Parathyroid adenoma (tissue), 2 donors: ENCODE results near the gene LINGO4.

ENCODE experiments used
- H2AFZ ChIP-seq: fragments of 300-600 bp; sonication (generic); one replicate; pipeline ENCODE4 v1.7.0; 2017; ENCODE audit warnings: antibody characterized with exemption, mild to moderate bottlenecking
- H3K27ac ChIP-seq: fragments of 300-600 bp; sonication (generic); one replicate; pipeline ENCODE4 v1.7.0; 2017
- H3K27me3 ChIP-seq: fragments of 300-600 bp; sonication (generic); one replicate; pipeline ENCODE4 v1.7.0; 2017; ENCODE audit warnings: low read length; ENCODE audit not compliant: control insufficient read depth, insufficient read depth
- H3K36me3 ChIP-seq: fragments of 300-600 bp; sonication (generic); one replicate; pipeline ENCODE4 v1.7.0; 2017; ENCODE audit warnings: low read length; ENCODE audit not compliant: control insufficient read depth, insufficient read depth
- H3K4me1 ChIP-seq: fragments of 300-600 bp; sonication (generic); one replicate; pipeline ENCODE4 v1.7.0; 2017; ENCODE audit warnings: control low read depth
- H3K4me2 ChIP-seq: fragments of 300-600 bp; sonication (generic); one replicate; pipeline ENCODE4 v1.7.0; 2017; ENCODE audit warnings: low read length
- H3K4me3 ChIP-seq: fragments of 300-600 bp; sonication (generic); one replicate; pipeline ENCODE4 v1.7.0; 2017; ENCODE audit warnings: low read depth, low read length
- H3K79me2 ChIP-seq: fragments of 300-600 bp; sonication (generic); one replicate; pipeline ENCODE4 v1.7.0; 2017; ENCODE audit warnings: control low read depth
- H3K9ac ChIP-seq: fragments of 300-600 bp; sonication (generic); one replicate; pipeline ENCODE4 v1.7.0; 2017; ENCODE audit warnings: mild to moderate bottlenecking
- H3K9me3 ChIP-seq: fragments of 300-600 bp; sonication (generic); one replicate; pipeline ENCODE4 v1.7.0; 2017; ENCODE audit warnings: low read length; ENCODE audit not compliant: control insufficient read depth
- TF ChIP-seq, protein P1 (sequence below): fragments of 300-600 bp; sonication (generic); IDR thresholded peaks from one replicate; pipeline ENCODE4 v1.7.0; 2017; ENCODE audit warnings: antibody characterized with exemption, mild to moderate bottlenecking
- donor health status: primary hyperparathyroidism.

LINGO4 gene

DNA sequence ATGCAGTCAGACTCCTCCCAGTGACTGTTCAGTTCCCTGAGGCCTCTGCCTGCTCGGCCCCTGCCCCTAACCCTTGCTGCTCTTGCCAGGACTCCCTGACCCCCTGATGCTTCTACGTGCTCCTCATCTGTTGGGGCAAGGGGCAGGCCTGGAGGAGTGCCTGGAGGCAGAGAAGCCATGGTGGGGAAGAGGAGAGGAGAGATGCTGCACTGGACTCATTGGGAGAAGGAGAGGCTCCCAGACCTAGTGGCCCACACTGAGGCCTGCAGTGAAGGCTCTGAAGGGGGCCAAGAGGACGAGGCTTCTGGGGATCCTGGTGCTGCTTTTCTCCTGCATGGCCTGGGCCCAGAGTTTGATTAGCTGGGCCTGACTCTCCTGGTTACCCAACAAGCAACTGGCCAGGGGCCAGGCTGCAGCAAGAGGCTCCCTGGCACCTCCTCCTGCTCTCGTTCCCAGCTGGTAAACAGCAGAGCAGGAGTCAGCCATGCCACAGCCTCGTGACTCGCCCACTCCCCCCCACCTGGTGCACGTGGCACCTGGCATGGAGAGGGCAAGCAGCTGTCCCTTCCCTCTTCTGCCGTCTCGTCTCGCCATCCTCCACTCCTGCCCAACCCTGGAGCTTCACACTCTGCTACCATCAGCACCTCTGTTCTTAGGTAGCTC lies 27.2 kb upstream of the LINGO4 start:
- TF ChIP-seq, protein P1, sequence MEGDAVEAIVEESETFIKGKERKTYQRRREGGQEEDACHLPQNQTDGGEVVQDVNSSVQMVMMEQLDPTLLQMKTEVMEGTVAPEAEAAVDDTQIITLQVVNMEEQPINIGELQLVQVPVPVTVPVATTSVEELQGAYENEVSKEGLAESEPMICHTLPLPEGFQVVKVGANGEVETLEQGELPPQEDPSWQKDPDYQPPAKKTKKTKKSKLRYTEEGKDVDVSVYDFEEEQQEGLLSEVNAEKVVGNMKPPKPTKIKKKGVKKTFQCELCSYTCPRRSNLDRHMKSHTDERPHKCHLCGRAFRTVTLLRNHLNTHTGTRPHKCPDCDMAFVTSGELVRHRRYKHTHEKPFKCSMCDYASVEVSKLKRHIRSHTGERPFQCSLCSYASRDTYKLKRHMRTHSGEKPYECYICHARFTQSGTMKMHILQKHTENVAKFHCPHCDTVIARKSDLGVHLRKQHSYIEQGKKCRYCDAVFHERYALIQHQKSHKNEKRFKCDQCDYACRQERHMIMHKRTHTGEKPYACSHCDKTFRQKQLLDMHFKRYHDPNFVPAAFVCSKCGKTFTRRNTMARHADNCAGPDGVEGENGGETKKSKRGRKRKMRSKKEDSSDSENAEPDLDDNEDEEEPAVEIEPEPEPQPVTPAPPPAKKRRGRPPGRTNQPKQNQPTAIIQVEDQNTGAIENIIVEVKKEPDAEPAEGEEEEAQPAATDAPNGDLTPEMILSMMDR = no peak
- H3K4me3 ChIP-seq = peak overlapping the region; percentile 30

DNA sequence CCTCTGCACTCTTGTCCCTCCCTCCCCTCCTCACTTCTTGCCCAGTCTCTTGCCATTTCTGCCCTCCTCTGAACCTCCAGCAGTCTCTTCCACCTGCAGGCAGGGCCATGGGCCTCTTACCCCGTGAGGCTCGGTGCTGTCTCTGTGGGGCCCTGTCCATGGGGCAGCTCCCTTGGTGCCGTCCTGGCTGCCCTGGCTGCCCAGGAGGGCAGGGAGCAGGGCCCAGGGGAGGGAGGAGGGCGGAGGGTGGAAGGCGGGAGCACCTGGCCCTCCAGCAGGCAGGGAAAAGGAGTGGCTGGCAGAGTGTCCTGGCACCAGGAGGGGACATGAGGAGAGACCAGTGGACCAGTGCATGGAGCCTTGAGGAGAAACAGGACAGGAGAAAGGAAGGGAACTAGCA lies 26.4 kb upstream of the LINGO4 start, which contains the start of gene RORC:
RORC (minus strand) TSS at position 198 of the 400 bp plus-strand sequence; CDS start at position 160, 38 bp downstream.
- Histone ChIP-seq H3K27ac (peak within 1 kb of the TSS; percentile 92), H3K9ac (no peak within 1 kb of the TSS), H3K9me3 (no peaks in the 10 kb centered on the region), H3K4me3 (peak within 1 kb of the TSS; percentile 96), H3K4me2 (peak within 1 kb of the TSS; percentile 64), H3K27me3 (no peaks in the 10 kb centered on the region), H3K79me2 (no peaks in the 10 kb centered on the region), H3K4me1 (peaks cover 36% of the 10 kb centered on the region), H2AFZ (peak within 1 kb of the TSS; percentile 56), H3K36me3 (no peaks in the 10 kb centered on the region)
- TF ChIP-seq, protein P1 = no peak

More for the DNA sequence above, 27.2 kb upstream of the LINGO4 start:
- H3K4me1 ChIP-seq = peaks cover 36% of the 10 kb centered on the region
- no peaks in the 10 kb centered on the region for H3K27me3 ChIP-seq
- no peak overlapping the region for H3K9ac ChIP-seq
- H3K4me2 ChIP-seq = peak overlapping the region; percentile 64
- H2AFZ ChIP-seq = peak overlapping the region; percentile 48
- H3K36me3 ChIP-seq = no peaks in the 10 kb centered on the region
- no peaks in the 10 kb centered on the region for H3K9me3 ChIP-seq
- no peaks in the 10 kb centered on the region for H3K79me2 ChIP-seq
- peak overlapping the region; percentile 92 for H3K27ac ChIP-seq

- Histone ChIP-seq H3K4me2 (peak overlapping the region; percentile 64), H2AFZ (no peak overlapping the region), H3K4me1 (peaks cover 34% of the 10 kb centered on the region), H3K36me3 (no peaks in the 10 kb centered on the region), H3K9ac (no peak overlapping the region), H3K9me3 (no peaks in the 10 kb centered on the region), H3K79me2 (no peaks in the 10 kb centered on the region), H3K27ac (peak overlapping the region; percentile 92), H3K4me3 (peak overlapping the region; percentile 96), H3K27me3 (no peaks in the 10 kb centered on the region)
- TF ChIP-seq, protein P1 = no peak
Observed at GRCh38 chr1:151831256-151831591, 26.0 kb upstream of the LINGO4 start.

DNA sequence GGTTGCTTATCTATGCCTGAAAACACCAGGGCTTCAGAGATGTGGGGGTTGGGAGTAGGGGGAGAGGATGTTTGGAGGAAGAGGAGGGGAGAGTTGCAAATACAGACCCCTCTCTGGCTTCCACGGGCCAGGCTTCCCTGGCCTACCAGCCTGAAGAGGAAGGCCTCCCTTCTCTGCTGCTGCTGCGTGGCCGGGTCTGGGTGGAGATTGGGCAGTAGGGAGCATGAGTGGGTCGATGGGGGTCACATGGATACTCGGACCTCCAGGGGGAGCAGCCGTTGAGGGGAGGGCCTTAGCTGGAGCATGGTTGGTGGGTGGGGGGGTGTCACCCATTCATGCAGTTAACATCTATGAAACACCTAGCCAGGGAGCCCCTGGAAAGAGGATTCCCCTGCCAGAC lies 24.8 kb upstream of the LINGO4 start:
- TF ChIP-seq, protein P1 = no peak
- Histone ChIP-seq H3K9me3 (no peaks in the 10 kb centered on the region), H3K79me2 (no peaks in the 10 kb centered on the region), H3K9ac (no peak overlapping the region), H3K4me2 (peak overlapping the region; percentile 62), H2AFZ (no peak overlapping the region), H3K36me3 (no peaks in the 10 kb centered on the region), H3K27ac (peak overlapping the region; percentile 70), H3K4me1 (peaks cover 32% of the 10 kb centered on the region), H3K27me3 (no peaks in the 10 kb centered on the region), H3K4me3 (no peak overlapping the region)
